Tibial artery (tissue), 4 donors: ENCODE results near the gene DNER.

Source experiments
- DNase-seq, 2 donors: peaks; one replicate each; pipeline ENCODE4 v3.0.0-alpha.2; 2019
- H3K27ac ChIP-seq, 2 donors: fragments of 200-600 bp; sonication (generic) in 1 of 2; 1 replicate in 1 of 2; 2 replicates in 1 of 2; pipeline ENCODE4 v1.5.1; 2018 to 2019; ENCODE audit warnings: mild to moderate bottlenecking in 1 of 2
- H3K27me3 ChIP-seq, 2 donors: fragments of 200-600 bp; sonication (generic) in 1 of 2; one replicate each; pipeline versions ENCODE4 v1.5.1 to v1.6.0; 2016 to 2019
- H3K36me3 ChIP-seq, 3 donors: fragments of 200-600 bp; sonication (generic) in 2 of 3; one replicate each; pipeline ENCODE4 v1.5.1; 2016 to 2019; ENCODE audit warnings: mild to moderate bottlenecking in 2 of 3
- H3K4me1 ChIP-seq, 4 donors: fragments of 200-600 bp; sonication (generic) in 2 of 4; 1 replicate in 3 of 4; 2 replicates in 1 of 4; pipeline ENCODE4 v1.5.1; 2016 to 2019
- H3K4me3 ChIP-seq, 2 donors: fragments of 200-600 bp; sonication (generic) in 1 of 2; 1 replicate in 1 of 2; 2 replicates in 1 of 2; pipeline ENCODE4 v1.5.1; 2018 to 2019; ENCODE audit warnings: mild to moderate bottlenecking in 2 of 2
- H3K9me3 ChIP-seq, 3 donors: fragments of 200-600 bp; sonication (generic) in 1 of 3; one replicate each; pipeline ENCODE4 v1.5.1; 2016 to 2019
- intact Hi-C: fragments of 100-400 bp; cut with DNase I; formaldehyde crosslinking; loops from one replicate; pipeline ENCODE4 v1.15.0; 2023; ENCODE audit warnings: low total_unique reads
- TF ChIP-seq, protein P1 (sequence below), 2 experiments: fragments of 200-600 bp in 1 of 2; fragments of 450-650 bp in 1 of 2; IDR thresholded peaks; one replicate each; pipeline ENCODE4 v1.5.1; 2017 to 2019; ENCODE audit warnings: antibody characterized with exemption in 2 of 2, mild to moderate bottlenecking in 1 of 2, moderate library complexity in 1 of 2

Gene DNER

DNA sequence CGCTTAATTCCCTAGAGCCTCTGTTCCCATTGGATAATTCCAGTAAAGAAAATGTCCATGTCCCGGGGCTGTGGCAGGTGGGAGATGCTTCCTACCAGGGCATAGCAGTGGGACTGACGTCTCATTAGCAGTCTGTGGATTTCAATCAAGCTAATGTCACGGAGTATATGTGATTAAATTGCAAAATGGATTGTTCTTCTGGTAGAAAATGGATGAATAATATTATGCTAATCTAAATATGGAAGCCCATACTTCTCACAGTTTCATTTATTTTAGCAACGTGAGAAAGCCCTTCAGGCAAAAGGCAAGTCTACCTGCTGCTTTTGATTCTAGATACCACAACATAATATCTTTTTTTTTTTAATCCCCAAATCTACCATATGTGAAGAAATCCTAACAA, 185.5 kb downstream of the DNER start:
- DNase-seq: no peak
- H3K4me3 ChIP-seq: no peak overlapping the region
- H3K9me3 ChIP-seq: no peaks in the 10 kb centered on the region
- H3K4me1 ChIP-seq: no peaks in the 10 kb centered on the region
- no peak overlapping the region for H3K27ac ChIP-seq
- H3K36me3 ChIP-seq: no peaks in the 10 kb centered on the region
- TF ChIP-seq, protein P1, sequence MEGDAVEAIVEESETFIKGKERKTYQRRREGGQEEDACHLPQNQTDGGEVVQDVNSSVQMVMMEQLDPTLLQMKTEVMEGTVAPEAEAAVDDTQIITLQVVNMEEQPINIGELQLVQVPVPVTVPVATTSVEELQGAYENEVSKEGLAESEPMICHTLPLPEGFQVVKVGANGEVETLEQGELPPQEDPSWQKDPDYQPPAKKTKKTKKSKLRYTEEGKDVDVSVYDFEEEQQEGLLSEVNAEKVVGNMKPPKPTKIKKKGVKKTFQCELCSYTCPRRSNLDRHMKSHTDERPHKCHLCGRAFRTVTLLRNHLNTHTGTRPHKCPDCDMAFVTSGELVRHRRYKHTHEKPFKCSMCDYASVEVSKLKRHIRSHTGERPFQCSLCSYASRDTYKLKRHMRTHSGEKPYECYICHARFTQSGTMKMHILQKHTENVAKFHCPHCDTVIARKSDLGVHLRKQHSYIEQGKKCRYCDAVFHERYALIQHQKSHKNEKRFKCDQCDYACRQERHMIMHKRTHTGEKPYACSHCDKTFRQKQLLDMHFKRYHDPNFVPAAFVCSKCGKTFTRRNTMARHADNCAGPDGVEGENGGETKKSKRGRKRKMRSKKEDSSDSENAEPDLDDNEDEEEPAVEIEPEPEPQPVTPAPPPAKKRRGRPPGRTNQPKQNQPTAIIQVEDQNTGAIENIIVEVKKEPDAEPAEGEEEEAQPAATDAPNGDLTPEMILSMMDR (IDR thresholded peaks at IDR 0.05): no peak
- intact Hi-C loops: no loop called here
- no peaks in the 10 kb centered on the region for H3K27me3 ChIP-seq

DNA sequence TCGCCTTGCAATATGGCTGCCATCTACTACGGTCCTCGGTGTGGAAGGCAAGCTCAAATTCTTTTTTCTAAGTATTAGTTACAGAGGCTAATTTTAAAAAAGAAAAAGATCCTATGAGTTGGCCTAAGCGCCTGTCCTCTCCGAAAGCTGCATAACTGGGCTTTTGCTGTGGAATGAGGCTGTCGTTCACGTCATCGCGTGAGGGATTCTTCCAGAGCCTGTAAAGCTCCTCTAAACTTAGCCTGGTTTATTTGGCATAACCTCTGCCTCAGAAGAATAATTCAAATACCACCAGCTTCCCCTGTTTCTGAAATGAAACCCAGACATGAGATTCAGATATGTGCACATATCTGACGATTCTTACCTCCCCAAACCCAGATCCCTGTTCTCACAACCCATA, 187.4 kb downstream of the DNER start:
- no peaks in the 10 kb centered on the region for H3K36me3 ChIP-seq
- intact Hi-C loops: no loop called here
- no peak overlapping the region for H3K4me3 ChIP-seq
- H3K27ac ChIP-seq: no peak overlapping the region
- no peaks in the 10 kb centered on the region for H3K27me3 ChIP-seq
- no peaks in the 10 kb centered on the region for H3K4me1 ChIP-seq
- H3K9me3 ChIP-seq: no peaks in the 10 kb centered on the region
- TF ChIP-seq, protein P1 (IDR thresholded peaks at IDR 0.05): no peak
- DNase-seq: no peak

DNA sequence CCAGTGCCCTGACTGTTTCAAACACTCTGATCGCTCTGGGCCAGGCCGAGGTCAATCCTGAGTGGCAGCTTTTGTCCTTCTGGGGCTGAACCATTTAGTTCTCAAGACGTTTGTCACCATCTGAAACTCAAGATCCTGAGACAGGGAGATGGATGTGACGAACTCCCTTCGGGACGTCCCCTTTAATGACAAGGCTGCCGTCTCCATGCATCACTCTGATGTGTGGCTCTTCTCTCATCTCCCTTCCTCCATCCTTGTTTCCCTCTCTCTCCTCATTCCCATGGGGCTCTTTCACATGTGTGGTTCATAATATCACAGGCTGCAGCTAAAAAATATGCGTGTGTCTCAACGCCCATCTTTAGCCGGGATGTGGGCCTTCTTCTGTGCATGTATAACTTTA, 189.6 kb downstream of the DNER start:
- no peak for DNase-seq
- Histone ChIP-seq H3K9me3 (no peaks in the 10 kb centered on the region), H3K36me3 (no peaks in the 10 kb centered on the region), H3K27me3 (peaks cover 0 to 2% of the 10 kb centered on the region in 2 donors), H3K4me1 (peaks cover 0 to 7% (median 0%) of the 10 kb centered on the region in 4 donors), H3K27ac (no peak overlapping the region), H3K4me3 (no peak overlapping the region)
- intact Hi-C loops: no loop called here
- TF ChIP-seq, protein P1 (IDR thresholded peaks at IDR 0.05): no peak

DNA sequence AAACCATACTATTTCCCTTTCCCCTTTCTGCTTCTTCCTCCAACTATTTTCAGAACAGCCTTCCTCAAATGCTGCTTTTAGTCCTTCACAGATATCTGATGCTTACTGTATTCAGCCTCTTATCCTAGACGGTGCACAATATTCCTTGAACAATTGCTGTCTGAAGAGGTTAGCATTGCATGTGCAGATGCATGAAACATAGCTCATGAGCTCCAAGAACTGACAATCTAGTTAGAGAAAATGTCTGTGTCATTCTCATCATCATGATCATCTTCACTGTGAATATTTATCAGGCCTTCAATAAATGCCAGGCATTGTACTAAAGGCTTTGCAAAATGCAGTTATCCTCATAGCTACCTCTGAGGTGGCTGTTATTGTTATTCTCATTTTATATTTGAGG, 190.7 kb downstream of the DNER start:
- H3K36me3 ChIP-seq: no peaks in the 10 kb centered on the region
- no peak for DNase-seq
- no peaks in the 10 kb centered on the region for H3K9me3 ChIP-seq
- H3K4me3 ChIP-seq: no peak overlapping the region
- intact Hi-C loops: no loop called here
- TF ChIP-seq, protein P1 (IDR thresholded peaks at IDR 0.05): no peak
- peaks cover 0 to 2% of the 10 kb centered on the region in 2 donors for H3K27me3 ChIP-seq
- H3K4me1 ChIP-seq: peaks cover 0 to 7% (median 0%) of the 10 kb centered on the region in 4 donors
- H3K27ac ChIP-seq: no peak overlapping the region

DNA sequence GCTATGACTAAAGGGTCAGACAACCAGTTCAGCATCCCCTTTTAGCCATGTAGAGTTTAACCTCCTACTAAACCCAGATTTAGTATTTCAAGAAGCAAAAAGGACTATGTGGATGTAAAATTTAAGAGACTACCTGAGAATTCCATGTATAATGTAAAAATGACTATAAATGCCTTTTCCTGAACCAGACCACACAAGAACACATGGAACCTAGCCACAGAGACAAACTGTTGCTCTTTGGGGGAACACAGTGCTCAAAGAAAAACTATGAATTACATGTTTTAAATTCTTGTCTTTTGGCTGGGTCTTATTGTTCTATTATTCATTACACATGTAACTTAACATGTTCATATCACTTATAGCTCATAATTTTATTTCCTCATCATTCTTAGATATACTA, 192.8 kb downstream of the DNER start:
- peaks cover 0 to 2% of the 10 kb centered on the region in 2 donors for H3K27me3 ChIP-seq

More for the DNA sequence above, 192.8 kb downstream of the DNER start:
- H3K4me3 ChIP-seq: no peak overlapping the region
- intact Hi-C loops: no loop called here
- H3K27ac ChIP-seq: no peak overlapping the region
- peaks cover 0 to 7% (median 0%) of the 10 kb centered on the region in 4 donors for H3K4me1 ChIP-seq
- H3K9me3 ChIP-seq: no peaks in the 10 kb centered on the region
- TF ChIP-seq, protein P1 (IDR thresholded peaks at IDR 0.05): no peak
- no peak for DNase-seq
- no peaks in the 10 kb centered on the region for H3K36me3 ChIP-seq
